HCT116 (cell line): ENCODE measurements around the gene PPP1R12B. TPM values are rescaled to one million over a fixed set of nuclear protein-coding genes. Genes with fewer than 3 reads are reported as not detected.

Experiments
- ATAC-seq: fragments of 200-7000 bp; cut with Tn5 transposase; 2 replicates; pipeline ENCODE4 v1.9.1; 2020; ENCODE audit warnings: mild to moderate bottlenecking, moderate library complexity
- BruUV-seq: library from RNA; stranded (reverse); fragments of 400-500 nt; replicated peaks from 2 replicates; lab custom pipeline; 2021; lab: Mats Ljungman, UMichigan
- CTCF ChIA-PET: fragments of 300-600 bp; sonication (Branson Sonifier 250); formaldehyde crosslinking; loops from one replicate; lab custom pipeline; 2021; ENCODE audit warnings: antibody characterized with exemption; lab: Charles Lee
- POLR2A ChIA-PET: fragments of 300-600, 350-600 bp; sonication (Branson Sonifier 250); formaldehyde crosslinking; loops from one replicate; lab custom pipeline; 2021; ENCODE audit warnings: antibody characterized with exemption; lab: Charles Lee
- RAD21 ChIA-PET, 2 experiments: fragments of 300-600 bp; sonication (Branson Sonifier 250); formaldehyde crosslinking; loops; one replicate each; lab custom pipeline; 2023; ENCODE audit warnings: low total read pairs in 2 of 2; ENCODE audit not compliant: uncharacterized antibody in 2 of 2, unreplicated experiment in 2 of 2, low non-redundant PET in 1 of 2; lab: Charles Lee
- DNase-seq: peaks from one replicate; pipeline ENCODE4 v3.0.0-alpha.2; 2010; ENCODE audit warnings: low read depth, low spot score
- H2AFZ ChIP-seq: fragments of 200-600 bp; shearing (Covaris generic), sonication (generic); 2 replicates; pipeline ENCODE4 v1.6.1; 2017; ENCODE audit warnings: low read depth, mixed run types, mixed read lengths, antibody characterized with exemption, low read length; ENCODE audit not compliant: poor library complexity, severe bottlenecking
- H3K27ac ChIP-seq: 2 replicates; pipeline ENCODE4 v1.5.1; 2012; ENCODE audit warnings: low read depth, low read length
- H3K27me3 ChIP-seq: fragments of 200-600 bp; sonication (generic); 2 replicates; pipeline ENCODE4 v1.6.1; 2016; ENCODE audit warnings: mixed run types, low read length, mixed read lengths; ENCODE audit not compliant: insufficient read depth
- H3K36me3 ChIP-seq, 2 experiments: fragments of 200-500 bp in 1 of 2; fragments of 200-600 bp in 1 of 2; sonication (Bioruptor generic) in 1 of 2; sonication (generic) in 1 of 2; 2 replicates each; pipeline versions ENCODE4 v1.5.1 to v1.6.1; 2014 to 2016; ENCODE audit warnings: low read length in 2 of 2, inconsistent platforms in 1 of 2, mixed read lengths in 1 of 2, mixed run types in 1 of 2; ENCODE audit not compliant: insufficient read depth in 2 of 2, control insufficient read depth in 1 of 2
- H3K4me1 ChIP-seq, 2 experiments: fragments of 200-600 bp in 1 of 2; sonication (generic) in 1 of 2; 2 replicates each; pipeline versions ENCODE4 v1.5.1 to v1.6.1; 2012 to 2017; ENCODE audit warnings: low read length in 2 of 2, inconsistent platforms in 1 of 2, mild to moderate bottlenecking in 1 of 2, mixed read lengths in 1 of 2, mixed run types in 1 of 2, moderate library complexity in 1 of 2; ENCODE audit not compliant: insufficient read depth in 2 of 2, control insufficient read depth in 1 of 2
- H3K4me2 ChIP-seq: fragments of 200-600 bp; sonication (generic); 2 replicates; pipeline ENCODE4 v1.6.1; 2017; ENCODE audit warnings: mixed run types, low read length, mixed read lengths
- H3K4me3 ChIP-seq, 2 experiments: fragments of 200-600 bp in 1 of 2; sonication (generic) in 1 of 2; replicated peaks in 1 of 2; 2 replicates each; pipeline ENCODE4 v1.5.1; 2011 to 2016; ENCODE audit warnings: low read length in 2 of 2, control low read depth in 1 of 2, low read depth in 1 of 2, mild to moderate bottlenecking in 1 of 2, mixed read lengths in 1 of 2, mixed run types in 1 of 2
- H3K79me2 ChIP-seq: fragments of 200-600 bp; sonication (generic); 2 replicates; pipeline ENCODE4 v1.6.1; 2017; ENCODE audit warnings: mild to moderate bottlenecking, mixed run types, low read length, moderate library complexity, mixed read lengths; ENCODE audit not compliant: insufficient read depth
- H3K9ac ChIP-seq: fragments of 200-600 bp; sonication (generic); 2 replicates; pipeline ENCODE4 v1.6.1; 2016; ENCODE audit warnings: low read length, mixed read lengths
- H3K9me2 ChIP-seq: fragments of 200-600 bp; sonication (generic), shearing (Covaris generic); 2 replicates; pipeline ENCODE4 v1.6.1; 2017; ENCODE audit warnings: mixed run types, mild to moderate bottlenecking, moderate library complexity; ENCODE audit not compliant: insufficient read depth
- H3K9me3 ChIP-seq, 2 experiments: fragments of 200-500 bp in 1 of 2; fragments of 200-600 bp in 1 of 2; sonication (Bioruptor generic) in 1 of 2; sonication (generic) in 1 of 2; 2 replicates each; pipeline ENCODE4 v1.6.1; 2014 to 2017; ENCODE audit warnings: low read length in 2 of 2, mixed read lengths in 2 of 2, inconsistent platforms in 1 of 2, low read depth in 1 of 2, mild to moderate bottlenecking in 1 of 2, mixed run types in 1 of 2, moderate library complexity in 1 of 2; ENCODE audit not compliant: control insufficient read depth in 1 of 2, insufficient read depth in 1 of 2
- H4K20me1 ChIP-seq: fragments of 200-600 bp; sonication (generic), shearing (Covaris generic); 2 replicates; pipeline ENCODE4 v1.6.1; 2017; ENCODE audit warnings: mixed run types, mild to moderate bottlenecking, moderate library complexity; ENCODE audit not compliant: insufficient read depth
- EZH2 ChIP-seq: fragments of 200-600 bp; sonication (generic); IDR thresholded peaks from 2 replicates; pipeline ENCODE4 v1.6.1; 2017; ENCODE audit warnings: antibody characterized with exemption, mixed run types
- EZH2phosphoT487 ChIP-seq: fragments of 200-600 bp; IDR thresholded peaks from 2 replicates; pipeline ENCODE4 v1.6.1; 2018; ENCODE audit warnings: antibody characterized with exemption, borderline replicate concordance
- POLR2A ChIP-seq: IDR thresholded peaks from 2 replicates; pipeline ENCODE4 v1.7.0; 2011; ENCODE audit warnings: borderline replicate concordance; ENCODE audit not compliant: insufficient read depth, insufficient read length; ENCODE audit errors: extremely low read depth
- POLR2AphosphoS5 ChIP-seq: IDR thresholded peaks from 2 replicates; pipeline ENCODE4 v1.6.1; 2011; ENCODE audit warnings: mild to moderate bottlenecking, low read depth, low read length, moderate library complexity
- RAD21 ChIP-seq: IDR thresholded peaks from 2 replicates; pipeline ENCODE4 v1.6.1; 2012; ENCODE audit warnings: low read depth, mild to moderate bottlenecking
- SRF ChIP-seq: IDR thresholded peaks from 2 replicates; pipeline ENCODE4 v1.6.1; 2012; ENCODE audit warnings: low read depth
- ZNF274 ChIP-seq: fragments of 200-500 bp; sonication (Bioruptor generic); IDR thresholded peaks from 2 replicates; pipeline ENCODE4 v1.6.1; 2014; ENCODE audit warnings: mild to moderate bottlenecking, low read depth, low read length, inconsistent platforms
- intact Hi-C: fragments of 100-400 bp; cut with micrococcal nuclease; formaldehyde crosslinking; loops from 2 replicates; pipeline ENCODE4 v1.10.0; 2022
- total RNA-seq: library from RNA; stranded (reverse); gene quantifications from one replicate; pipeline ENCODE4 v1.2.1, GENCODE V29; 2021; ENCODE audit not compliant: unreplicated experiment
- TF ChIP-seq, protein P1 (sequence below), 3 experiments: fragments of 200-600 bp in 1 of 3; sonication (generic) in 1 of 3; IDR thresholded peaks in 2 of 3; conservative IDR thresholded peaks in 1 of 3; 2 replicates each; pipeline ENCODE4 v1.5.1; 2012 to 2017; ENCODE audit warnings: low read depth in 2 of 3, low read length in 2 of 3, antibody characterized with exemption in 1 of 3, borderline replicate concordance in 1 of 3, control low read depth in 1 of 3, mild to moderate bottlenecking in 1 of 3, mixed read lengths in 1 of 3, mixed run types in 1 of 3, moderate library complexity in 1 of 3; ENCODE audit not compliant: insufficient read depth in 1 of 3

PPP1R12B gene
- total RNA-seq, 1 experiment from 2014 or later, result 14.3 TPM

DNA sequence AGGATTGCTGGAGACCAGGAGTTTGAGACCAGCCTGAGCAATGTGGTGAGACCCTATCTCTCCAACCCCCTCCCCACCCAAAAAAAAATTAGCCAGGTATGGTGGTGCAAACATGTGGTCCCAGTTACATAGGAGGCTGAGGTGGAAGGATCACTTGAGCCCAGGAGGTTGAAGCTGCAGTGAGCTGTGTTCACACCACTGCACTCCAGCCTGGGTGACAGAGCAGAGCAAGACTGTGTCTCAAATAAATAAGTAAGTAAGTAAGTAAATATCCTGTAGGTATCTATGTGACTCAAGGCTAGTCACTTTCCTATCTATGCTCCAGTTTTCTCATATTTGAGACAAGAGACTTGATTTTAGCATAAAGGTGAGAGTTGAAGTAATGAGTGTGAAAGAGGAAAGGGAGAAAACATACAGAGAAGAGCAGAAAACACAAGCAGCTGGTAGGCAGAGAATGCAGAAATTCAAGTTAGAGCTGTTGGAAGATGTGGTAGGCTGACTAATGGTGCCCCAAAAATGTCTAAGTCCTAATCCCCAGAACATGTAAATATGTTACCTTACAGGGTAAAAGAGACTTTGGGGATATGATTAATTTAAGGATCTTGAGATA lies 7.5 kb downstream of the PPP1R12B start:
- intact Hi-C loops, result no loop called here
- Histone ChIP-seq H3K4me3 (no peak overlapping the region), H3K79me2 (peaks cover 19% of the 10 kb centered on the region), H3K4me2 (no peak overlapping the region), H4K20me1 (no peaks in the 10 kb centered on the region), H3K9me3 (no peaks in the 10 kb centered on the region), H3K27me3 (no peaks in the 10 kb centered on the region), H2AFZ (no peak overlapping the region), H3K4me1 (peaks cover 0 to 13% of the 10 kb centered on the region in 2 experiments; a peak in 2 of 4 replicates), H3K36me3 (no peaks in the 10 kb centered on the region), H3K9me2 (no peaks in the 10 kb centered on the region), H3K9ac (no peak overlapping the region), H3K27ac (no peak overlapping the region)
- POLR2A ChIA-PET, result no interaction called here
- TF ChIP-seq SRF (no peak), POLR2A (no peak), EZH2 (no peak), EZH2phosphoT487 (no peak), POLR2AphosphoS5 (no peak), ZNF274 (no peak), RAD21 (no peak)
- TF ChIP-seq, protein P1, sequence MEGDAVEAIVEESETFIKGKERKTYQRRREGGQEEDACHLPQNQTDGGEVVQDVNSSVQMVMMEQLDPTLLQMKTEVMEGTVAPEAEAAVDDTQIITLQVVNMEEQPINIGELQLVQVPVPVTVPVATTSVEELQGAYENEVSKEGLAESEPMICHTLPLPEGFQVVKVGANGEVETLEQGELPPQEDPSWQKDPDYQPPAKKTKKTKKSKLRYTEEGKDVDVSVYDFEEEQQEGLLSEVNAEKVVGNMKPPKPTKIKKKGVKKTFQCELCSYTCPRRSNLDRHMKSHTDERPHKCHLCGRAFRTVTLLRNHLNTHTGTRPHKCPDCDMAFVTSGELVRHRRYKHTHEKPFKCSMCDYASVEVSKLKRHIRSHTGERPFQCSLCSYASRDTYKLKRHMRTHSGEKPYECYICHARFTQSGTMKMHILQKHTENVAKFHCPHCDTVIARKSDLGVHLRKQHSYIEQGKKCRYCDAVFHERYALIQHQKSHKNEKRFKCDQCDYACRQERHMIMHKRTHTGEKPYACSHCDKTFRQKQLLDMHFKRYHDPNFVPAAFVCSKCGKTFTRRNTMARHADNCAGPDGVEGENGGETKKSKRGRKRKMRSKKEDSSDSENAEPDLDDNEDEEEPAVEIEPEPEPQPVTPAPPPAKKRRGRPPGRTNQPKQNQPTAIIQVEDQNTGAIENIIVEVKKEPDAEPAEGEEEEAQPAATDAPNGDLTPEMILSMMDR (IDR thresholded peaks at IDR 0.05 in 2 of 3, conservative IDR thresholded peaks at IDR 0.05 in 1 of 3; ENCODE audit: borderline replicate concordance in 1 of 3, insufficient read depth in 1 of 3, low read depth in 2 of 3, low read length in 2 of 3), result no peak
- DNase-seq (no peak), ATAC-seq (no peak)
- no TSS peak for BruUV-seq
- CTCF ChIA-PET, result no interaction called here
- RAD21 ChIA-PET, result no interaction called here
